Liver (tissue), 3 donors: ENCODE measurements around the gene CCDC83.

Experiments used
- ATF3 ChIP-seq: IDR thresholded peaks from 2 replicates; pipeline ENCODE4 v1.6.1; 2016; ENCODE audit warnings: antibody characterized with exemption
- RAD21 ChIP-seq, 2 donors: IDR thresholded peaks; 2 replicates each; pipeline ENCODE4 v1.6.1; 2016; ENCODE audit warnings: antibody characterized with exemption in 2 of 2, mild to moderate bottlenecking in 2 of 2
- SP1 ChIP-seq: IDR thresholded peaks from 2 replicates; pipeline ENCODE4 v1.6.1; 2018; ENCODE audit warnings: antibody characterized with exemption, mild to moderate bottlenecking
- YY1 ChIP-seq: IDR thresholded peaks from 2 replicates; pipeline ENCODE4 v1.6.1; 2016; ENCODE audit warnings: antibody characterized with exemption, mild to moderate bottlenecking
- ZBTB33 ChIP-seq: IDR thresholded peaks from 2 replicates; pipeline ENCODE4 v1.6.1; 2016; ENCODE audit warnings: antibody characterized with exemption
- TF ChIP-seq, protein P1 (sequence below): fragments of 150-350 bp; IDR thresholded peaks from 2 replicates; pipeline ENCODE4 v1.5.1; 2017; ENCODE audit warnings: improper control_type of control experiment, low read depth, low read length; ENCODE audit not compliant: missing input control
- donor health status: healthy.
- donor health status: healthy.

- TF ChIP-seq, protein P1, sequence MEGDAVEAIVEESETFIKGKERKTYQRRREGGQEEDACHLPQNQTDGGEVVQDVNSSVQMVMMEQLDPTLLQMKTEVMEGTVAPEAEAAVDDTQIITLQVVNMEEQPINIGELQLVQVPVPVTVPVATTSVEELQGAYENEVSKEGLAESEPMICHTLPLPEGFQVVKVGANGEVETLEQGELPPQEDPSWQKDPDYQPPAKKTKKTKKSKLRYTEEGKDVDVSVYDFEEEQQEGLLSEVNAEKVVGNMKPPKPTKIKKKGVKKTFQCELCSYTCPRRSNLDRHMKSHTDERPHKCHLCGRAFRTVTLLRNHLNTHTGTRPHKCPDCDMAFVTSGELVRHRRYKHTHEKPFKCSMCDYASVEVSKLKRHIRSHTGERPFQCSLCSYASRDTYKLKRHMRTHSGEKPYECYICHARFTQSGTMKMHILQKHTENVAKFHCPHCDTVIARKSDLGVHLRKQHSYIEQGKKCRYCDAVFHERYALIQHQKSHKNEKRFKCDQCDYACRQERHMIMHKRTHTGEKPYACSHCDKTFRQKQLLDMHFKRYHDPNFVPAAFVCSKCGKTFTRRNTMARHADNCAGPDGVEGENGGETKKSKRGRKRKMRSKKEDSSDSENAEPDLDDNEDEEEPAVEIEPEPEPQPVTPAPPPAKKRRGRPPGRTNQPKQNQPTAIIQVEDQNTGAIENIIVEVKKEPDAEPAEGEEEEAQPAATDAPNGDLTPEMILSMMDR = no peak
- TF ChIP-seq YY1 = no peak
- TF ChIP-seq RAD21 (IDR thresholded peaks at IDR 0.05) = no peak
- TF ChIP-seq ZBTB33 = no peak
- TF ChIP-seq SP1 = no peak
- TF ChIP-seq ATF3 = no peak
Measured at GRCh38 chr11:85886089-85887056, 31.2 kb downstream of the CCDC83 start.
